ENCODE measurements around the gene SLC66A3.

The SLC66A3 gene

DNA sequence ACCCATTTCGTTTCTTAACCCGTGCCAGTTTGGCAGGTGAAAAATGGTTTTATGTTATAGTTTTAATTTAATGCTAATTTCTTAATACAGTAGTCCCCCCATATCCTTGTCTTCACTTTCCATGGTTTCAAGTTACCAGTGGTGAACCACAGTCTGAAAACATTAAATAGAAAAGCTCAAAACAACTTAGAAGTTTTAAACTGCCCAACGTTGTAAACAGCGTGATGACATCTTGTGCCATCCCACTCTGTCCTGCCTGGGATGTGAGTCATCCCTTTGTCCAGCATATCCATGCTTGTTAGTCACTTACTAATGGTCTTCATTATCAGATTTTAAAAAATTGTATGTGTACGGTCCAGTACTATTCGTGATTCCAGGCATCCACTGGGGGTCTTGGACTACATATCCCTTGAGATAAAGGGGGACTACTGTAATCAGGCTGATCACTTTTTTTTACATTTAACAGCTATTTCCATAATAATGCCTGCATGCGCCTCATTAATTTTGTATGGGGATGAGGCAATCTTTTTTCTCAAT lies 31.9 kb downstream of the SLC66A3 start:
- peaks cover 52% of the 10 kb centered on the region for H3K36me3 ChIP-seq (ENCODE audit: insufficient read depth, low read length)
- ATAC-seq (ENCODE audit: insufficient read depth, low read depth) (no peak), DNase-seq (no peak)
- no peak overlapping the region for H3K4me2 ChIP-seq (ENCODE audit: insufficient read depth, low read length)
- no peak overlapping the region for H2AFZ ChIP-seq (ENCODE audit: low read depth, low read length)
- TF ChIP-seq, protein P1, sequence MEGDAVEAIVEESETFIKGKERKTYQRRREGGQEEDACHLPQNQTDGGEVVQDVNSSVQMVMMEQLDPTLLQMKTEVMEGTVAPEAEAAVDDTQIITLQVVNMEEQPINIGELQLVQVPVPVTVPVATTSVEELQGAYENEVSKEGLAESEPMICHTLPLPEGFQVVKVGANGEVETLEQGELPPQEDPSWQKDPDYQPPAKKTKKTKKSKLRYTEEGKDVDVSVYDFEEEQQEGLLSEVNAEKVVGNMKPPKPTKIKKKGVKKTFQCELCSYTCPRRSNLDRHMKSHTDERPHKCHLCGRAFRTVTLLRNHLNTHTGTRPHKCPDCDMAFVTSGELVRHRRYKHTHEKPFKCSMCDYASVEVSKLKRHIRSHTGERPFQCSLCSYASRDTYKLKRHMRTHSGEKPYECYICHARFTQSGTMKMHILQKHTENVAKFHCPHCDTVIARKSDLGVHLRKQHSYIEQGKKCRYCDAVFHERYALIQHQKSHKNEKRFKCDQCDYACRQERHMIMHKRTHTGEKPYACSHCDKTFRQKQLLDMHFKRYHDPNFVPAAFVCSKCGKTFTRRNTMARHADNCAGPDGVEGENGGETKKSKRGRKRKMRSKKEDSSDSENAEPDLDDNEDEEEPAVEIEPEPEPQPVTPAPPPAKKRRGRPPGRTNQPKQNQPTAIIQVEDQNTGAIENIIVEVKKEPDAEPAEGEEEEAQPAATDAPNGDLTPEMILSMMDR (IDR thresholded peaks at IDR 0.05; ENCODE audit: borderline replicate concordance, extremely low read depth, low read length, poor library complexity, severe bottlenecking), result no peak
- no peak for TF ChIP-seq EZH2 (IDR thresholded peaks at IDR 0.05; ENCODE audit: borderline replicate concordance, low read depth, low read length, severe bottlenecking)
- no peaks in the 10 kb centered on the region for H3K4me1 ChIP-seq (ENCODE audit: insufficient read depth, low read length)
- no peaks in the 10 kb centered on the region for H4K20me1 ChIP-seq (ENCODE audit: insufficient read depth, low read length)
- H3K27ac ChIP-seq (ENCODE audit: low read length), result no peak overlapping the region
- H3K4me3 ChIP-seq (ENCODE audit: low read depth in 1 of 2, low read length in 2 of 2), result no peak overlapping the region
- no peak overlapping the region for H3K9ac ChIP-seq (ENCODE audit: low read depth, low read length)
- no peaks in the 10 kb centered on the region for H3K9me3 ChIP-seq (ENCODE audit: insufficient read depth, low read length, severe bottlenecking)
- no peaks in the 10 kb centered on the region for H3K79me2 ChIP-seq (ENCODE audit: insufficient read depth, low read length)
- H3K27me3 ChIP-seq (ENCODE audit: insufficient read depth, low read length, poor library complexity), result no peaks in the 10 kb centered on the region

GRCh38 chr2:11187731-11188130 lies 32.5 kb downstream of the SLC66A3 start:
- H3K4me3 ChIP-seq (ENCODE audit: low read depth in 1 of 2, low read length in 2 of 2), result no peak overlapping the region
- H3K79me2 ChIP-seq (ENCODE audit: insufficient read depth, low read length), result no peaks in the 10 kb centered on the region
- no peaks in the 10 kb centered on the region for H3K27me3 ChIP-seq (ENCODE audit: insufficient read depth, low read length, poor library complexity)
- no peaks in the 10 kb centered on the region for H4K20me1 ChIP-seq (ENCODE audit: insufficient read depth, low read length)
- H3K27ac ChIP-seq (ENCODE audit: low read length), result no peak overlapping the region
- H3K4me1 ChIP-seq (ENCODE audit: insufficient read depth, low read length), result no peaks in the 10 kb centered on the region
- no peak overlapping the region for H2AFZ ChIP-seq (ENCODE audit: low read depth, low read length)
- no peak overlapping the region for H3K4me2 ChIP-seq (ENCODE audit: insufficient read depth, low read length)
- TF ChIP-seq, protein P1 (IDR thresholded peaks at IDR 0.05; ENCODE audit: borderline replicate concordance, extremely low read depth, low read length, poor library complexity, severe bottlenecking), result no peak
- no peak for TF ChIP-seq EZH2 (IDR thresholded peaks at IDR 0.05; ENCODE audit: borderline replicate concordance, low read depth, low read length, severe bottlenecking)
- DNase-seq (no peak), ATAC-seq (ENCODE audit: insufficient read depth, low read depth) (no peak)
- H3K9ac ChIP-seq (ENCODE audit: low read depth, low read length), result no peak overlapping the region
- peaks cover 58% of the 10 kb centered on the region for H3K36me3 ChIP-seq (ENCODE audit: insufficient read depth, low read length)
- H3K9me3 ChIP-seq (ENCODE audit: insufficient read depth, low read length, severe bottlenecking), result no peaks in the 10 kb centered on the region

- no peaks in the 10 kb centered on the region for H3K79me2 ChIP-seq (ENCODE audit: insufficient read depth, low read length)
- ATAC-seq (ENCODE audit: insufficient read depth, low read depth) (no peak), DNase-seq (no peak)
- no peaks in the 10 kb centered on the region for H3K4me1 ChIP-seq (ENCODE audit: insufficient read depth, low read length)
- no peak overlapping the region for H3K4me2 ChIP-seq (ENCODE audit: insufficient read depth, low read length)
- no peaks in the 10 kb centered on the region for H3K9me3 ChIP-seq (ENCODE audit: insufficient read depth, low read length, severe bottlenecking)
- no peak overlapping the region for H3K9ac ChIP-seq (ENCODE audit: low read depth, low read length)
- no peak overlapping the region for H3K27ac ChIP-seq (ENCODE audit: low read length)
- no peak overlapping the region for H3K4me3 ChIP-seq (ENCODE audit: low read depth in 1 of 2, low read length in 2 of 2)
- H3K27me3 ChIP-seq (ENCODE audit: insufficient read depth, low read length, poor library complexity), result no peaks in the 10 kb centered on the region
- H2AFZ ChIP-seq (ENCODE audit: low read depth, low read length), result no peak overlapping the region
- no peaks in the 10 kb centered on the region for H4K20me1 ChIP-seq (ENCODE audit: insufficient read depth, low read length)
- H3K36me3 ChIP-seq (ENCODE audit: insufficient read depth, low read length), result peaks cover 81% of the 10 kb centered on the region
- TF ChIP-seq, protein P1 (IDR thresholded peaks at IDR 0.05; ENCODE audit: borderline replicate concordance, extremely low read depth, low read length, poor library complexity, severe bottlenecking), result no peak
- TF ChIP-seq EZH2 (IDR thresholded peaks at IDR 0.05; ENCODE audit: borderline replicate concordance, low read depth, low read length, severe bottlenecking), result no peak
Observed at GRCh38 chr2:11196246-11196645, 41.0 kb downstream of the SLC66A3 start.

- no peaks in the 10 kb centered on the region for H3K9me3 ChIP-seq (ENCODE audit: insufficient read depth, low read length, severe bottlenecking)
- no peak for DNase-seq
- H2AFZ ChIP-seq (ENCODE audit: low read depth, low read length), result no peak overlapping the region
- H3K4me3 ChIP-seq (ENCODE audit: low read depth in 1 of 2, low read length in 2 of 2), result no peak overlapping the region
- TF ChIP-seq, protein P1 (IDR thresholded peaks at IDR 0.05; ENCODE audit: borderline replicate concordance, extremely low read depth, low read length, poor library complexity, severe bottlenecking), result no peak
- ATAC-seq (ENCODE audit: insufficient read depth, low read depth), result no peak
- no peaks in the 10 kb centered on the region for H3K4me1 ChIP-seq (ENCODE audit: insufficient read depth, low read length)
- H3K36me3 ChIP-seq (ENCODE audit: insufficient read depth, low read length), result peaks cover 62% of the 10 kb centered on the region
- no peak overlapping the region for H3K4me2 ChIP-seq (ENCODE audit: insufficient read depth, low read length)
- H4K20me1 ChIP-seq (ENCODE audit: insufficient read depth, low read length), result no peaks in the 10 kb centered on the region
- H3K9ac ChIP-seq (ENCODE audit: low read depth, low read length), result no peak overlapping the region
- no peak overlapping the region for H3K27ac ChIP-seq (ENCODE audit: low read length)
- no peaks in the 10 kb centered on the region for H3K79me2 ChIP-seq (ENCODE audit: insufficient read depth, low read length)
- no peaks in the 10 kb centered on the region for H3K27me3 ChIP-seq (ENCODE audit: insufficient read depth, low read length, poor library complexity)
Observed at GRCh38 chr2:11200651-11201050, 45.4 kb downstream of the SLC66A3 start.
